Nephron progenitor cell (in vitro differentiated cells): ENCODE measurements around the gene GDF7.

Experiments used
- DNase-seq: peaks from one replicate; pipeline ENCODE4 v3.0.0; 2021
- H3K27ac Mint-ChIP-seq: 2 replicates; pipeline ENCODE4 v1.8.0; 2021; ENCODE audit warnings: mild to moderate bottlenecking, moderate library complexity, mixed read lengths
- H3K27me3 Mint-ChIP-seq: 2 replicates; pipeline ENCODE4 v1.8.0; 2021; ENCODE audit warnings: mild to moderate bottlenecking, low read depth, mixed read lengths; ENCODE audit not compliant: poor library complexity
- H3K36me3 Mint-ChIP-seq: 2 replicates; pipeline ENCODE4 v1.8.0; 2021; ENCODE audit warnings: low read depth, mixed read lengths
- H3K4me1 Mint-ChIP-seq: 2 replicates; pipeline ENCODE4 v1.8.0; 2021; ENCODE audit warnings: mixed read lengths
- H3K4me3 Mint-ChIP-seq: 2 replicates; pipeline ENCODE4 v1.8.0; 2021; ENCODE audit warnings: mild to moderate bottlenecking, moderate library complexity, mixed read lengths
- H3K9me3 Mint-ChIP-seq: 2 replicates; pipeline ENCODE4 v1.8.0; 2021; ENCODE audit warnings: mild to moderate bottlenecking, moderate library complexity, mixed read lengths
- TF ChIP-seq, protein P1 (sequence below): fragments of 200-600 bp; sonication (generic); IDR thresholded peaks from 2 replicates; pipeline ENCODE4 v1.5.0; 2021; ENCODE audit warnings: antibody characterized with exemption

The GDF7 gene

DNA sequence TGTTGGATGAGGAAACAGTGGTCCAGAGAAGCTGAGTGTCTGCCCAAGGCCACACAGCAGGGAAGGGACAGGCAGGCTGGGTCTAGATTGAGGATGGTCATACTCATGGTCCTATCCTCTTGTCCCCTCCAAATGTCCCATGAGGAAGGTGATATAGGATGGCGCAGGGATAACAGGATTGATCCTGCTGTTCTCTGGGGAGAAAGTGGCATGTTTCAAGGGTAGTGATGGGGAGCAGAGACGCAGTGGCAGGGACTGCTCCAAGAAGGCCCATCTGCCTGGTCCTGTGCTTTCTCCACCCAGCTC is 40.6 kb upstream of the GDF7 start:
- TF ChIP-seq, protein P1, sequence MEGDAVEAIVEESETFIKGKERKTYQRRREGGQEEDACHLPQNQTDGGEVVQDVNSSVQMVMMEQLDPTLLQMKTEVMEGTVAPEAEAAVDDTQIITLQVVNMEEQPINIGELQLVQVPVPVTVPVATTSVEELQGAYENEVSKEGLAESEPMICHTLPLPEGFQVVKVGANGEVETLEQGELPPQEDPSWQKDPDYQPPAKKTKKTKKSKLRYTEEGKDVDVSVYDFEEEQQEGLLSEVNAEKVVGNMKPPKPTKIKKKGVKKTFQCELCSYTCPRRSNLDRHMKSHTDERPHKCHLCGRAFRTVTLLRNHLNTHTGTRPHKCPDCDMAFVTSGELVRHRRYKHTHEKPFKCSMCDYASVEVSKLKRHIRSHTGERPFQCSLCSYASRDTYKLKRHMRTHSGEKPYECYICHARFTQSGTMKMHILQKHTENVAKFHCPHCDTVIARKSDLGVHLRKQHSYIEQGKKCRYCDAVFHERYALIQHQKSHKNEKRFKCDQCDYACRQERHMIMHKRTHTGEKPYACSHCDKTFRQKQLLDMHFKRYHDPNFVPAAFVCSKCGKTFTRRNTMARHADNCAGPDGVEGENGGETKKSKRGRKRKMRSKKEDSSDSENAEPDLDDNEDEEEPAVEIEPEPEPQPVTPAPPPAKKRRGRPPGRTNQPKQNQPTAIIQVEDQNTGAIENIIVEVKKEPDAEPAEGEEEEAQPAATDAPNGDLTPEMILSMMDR: no peak
- H3K27ac Mint-ChIP-seq: peak overlapping the region; percentile 51
- no peak for DNase-seq
- H3K36me3 Mint-ChIP-seq: no peaks in the 10 kb centered on the region
- H3K4me3 Mint-ChIP-seq: no peak overlapping the region
- peaks cover 63% of the 10 kb centered on the region for H3K4me1 Mint-ChIP-seq
- H3K9me3 Mint-ChIP-seq: no peaks in the 10 kb centered on the region
- no peaks in the 10 kb centered on the region for H3K27me3 Mint-ChIP-seq

DNA sequence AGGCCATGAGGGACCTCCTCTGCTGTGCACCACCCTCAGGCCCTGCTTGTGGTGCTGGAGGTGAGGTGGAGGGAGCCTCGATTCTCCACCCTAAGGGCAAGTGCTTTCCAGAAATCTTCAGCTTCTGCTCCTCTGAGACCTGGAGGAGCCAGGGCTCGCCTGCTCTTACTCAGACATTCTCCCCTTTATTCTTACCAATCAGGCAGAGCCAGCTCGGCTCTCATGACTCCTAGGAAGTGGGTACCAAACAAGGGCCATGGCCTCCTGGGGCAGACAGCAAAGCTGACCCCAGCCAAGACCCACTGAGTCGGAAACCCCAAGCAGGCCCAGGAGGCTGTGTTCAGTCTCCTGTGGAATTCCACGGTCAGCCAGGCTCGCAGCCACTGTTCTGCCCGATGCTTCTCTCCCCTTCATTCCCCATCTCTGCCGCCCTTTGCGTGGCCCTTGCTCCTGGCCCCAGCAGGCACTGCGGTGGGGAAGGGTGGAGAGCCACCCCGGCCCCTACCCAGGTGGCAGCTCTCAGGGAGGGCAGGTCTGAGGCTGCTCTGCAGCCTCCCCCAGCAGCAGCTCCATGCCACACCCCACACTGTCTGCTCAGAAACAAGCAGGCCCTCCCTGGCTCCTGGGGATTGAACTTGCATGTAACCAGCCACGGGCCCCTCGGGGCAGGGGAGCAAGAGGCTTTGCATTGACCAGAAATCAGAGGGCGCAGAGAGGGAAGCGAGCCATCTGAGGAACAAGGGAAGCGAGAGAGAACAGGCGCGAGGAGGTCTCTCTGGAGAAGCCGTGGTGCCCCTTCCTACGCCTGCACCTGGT is 40.0 kb upstream of the GDF7 start:
- Mint-ChIP-seq H3K4me3 (no peak overlapping the region), H3K27me3 (peaks cover 3% of the 10 kb centered on the region), H3K9me3 (no peaks in the 10 kb centered on the region), H3K27ac (peak overlapping the region; percentile 51), H3K36me3 (no peaks in the 10 kb centered on the region), H3K4me1 (peaks cover 68% of the 10 kb centered on the region)
- TF ChIP-seq, protein P1: no peak
- peak; percentile 45 for DNase-seq

DNA sequence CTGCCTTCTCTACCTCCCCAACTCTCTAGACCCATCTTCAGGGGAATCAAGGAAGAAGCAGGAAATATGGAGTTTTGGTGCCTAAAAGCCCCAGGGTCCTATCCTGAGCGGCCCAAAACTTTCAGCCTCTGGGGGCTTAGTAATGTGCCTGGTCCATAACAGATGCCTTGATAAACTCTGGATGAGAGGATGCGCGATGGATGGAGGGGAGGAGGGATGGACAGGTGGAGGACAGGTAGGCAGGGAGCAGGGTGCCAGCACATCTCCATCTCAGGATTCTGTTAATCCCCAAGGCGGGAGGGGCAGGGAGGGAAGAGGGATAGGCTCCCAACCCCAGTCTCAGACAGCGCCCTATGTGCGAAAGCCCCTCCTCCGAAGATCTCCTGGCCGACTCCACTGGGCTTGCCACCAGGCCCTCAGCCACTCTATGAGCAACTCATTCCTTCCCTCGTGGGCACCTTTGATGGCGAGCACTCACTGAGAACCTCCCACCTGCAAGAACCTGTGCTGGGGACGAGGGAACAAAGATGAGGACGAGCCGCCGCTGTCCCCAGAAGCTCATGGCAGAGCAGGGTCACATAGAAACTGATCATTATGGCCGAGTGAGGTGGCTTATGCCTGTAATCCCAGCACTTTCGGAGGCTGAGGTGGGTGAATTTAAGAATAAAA is 39.1 kb upstream of the GDF7 start:
- Mint-ChIP-seq H3K4me3 (no peak overlapping the region), H3K27ac (no peak overlapping the region), H3K36me3 (no peaks in the 10 kb centered on the region), H3K4me1 (peaks cover 65% of the 10 kb centered on the region), H3K9me3 (no peaks in the 10 kb centered on the region), H3K27me3 (peaks cover 3% of the 10 kb centered on the region)
- DNase-seq: no peak
- TF ChIP-seq, protein P1: no peak

DNA sequence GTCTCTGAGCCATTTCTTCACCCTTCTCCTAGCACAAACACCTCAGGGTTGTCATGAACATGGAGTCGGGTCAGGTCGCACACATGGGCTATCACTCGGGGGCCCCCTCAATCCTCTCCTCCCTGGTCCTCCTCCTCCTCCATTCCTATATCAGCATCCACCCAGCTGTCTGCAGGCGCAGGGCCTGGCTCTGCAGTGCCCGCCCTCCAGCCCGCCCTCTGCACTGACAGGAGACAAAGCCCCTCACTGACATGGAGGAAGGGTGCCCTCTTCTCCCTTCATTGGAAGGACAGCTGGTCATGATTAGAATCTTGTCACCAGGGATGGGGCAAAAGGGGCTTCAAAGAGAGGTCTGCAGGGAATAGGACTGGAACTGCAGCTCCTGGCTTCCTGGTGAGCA is 37.8 kb upstream of the GDF7 start:
- TF ChIP-seq, protein P1: no peak
- peaks cover 7% of the 10 kb centered on the region for H3K27me3 Mint-ChIP-seq
- no peak overlapping the region for H3K4me3 Mint-ChIP-seq
- peaks cover 59% of the 10 kb centered on the region for H3K4me1 Mint-ChIP-seq
- no peak overlapping the region for H3K27ac Mint-ChIP-seq
- no peaks in the 10 kb centered on the region for H3K36me3 Mint-ChIP-seq
- H3K9me3 Mint-ChIP-seq: no peaks in the 10 kb centered on the region
- DNase-seq: no peak

DNA sequence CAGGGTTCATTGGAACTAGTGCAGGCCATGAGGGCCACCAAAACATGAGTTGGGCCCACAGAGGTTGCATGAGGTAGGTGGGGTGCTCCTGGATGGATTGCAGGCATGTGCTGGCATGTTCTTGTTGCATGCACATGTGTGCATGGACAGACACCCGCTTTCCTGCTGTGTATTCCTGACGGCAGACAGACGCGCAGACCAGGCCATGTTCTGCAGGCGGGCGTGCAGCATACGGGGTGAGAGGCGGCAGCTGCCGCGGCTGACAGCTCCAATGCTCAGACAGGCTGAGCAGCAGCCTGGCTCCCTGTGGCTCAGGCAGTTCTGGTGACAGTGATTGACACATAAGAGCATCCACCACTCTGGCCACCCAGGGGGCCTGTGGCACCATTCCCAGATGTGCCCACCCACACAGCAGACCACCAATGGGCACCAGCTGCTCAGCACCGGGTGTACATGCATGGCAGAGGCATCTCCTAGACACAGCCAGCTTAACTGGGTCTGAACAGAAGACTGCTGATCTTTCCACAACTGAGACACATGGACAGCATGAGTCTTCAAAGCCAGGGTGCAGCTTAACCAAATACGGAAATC is 37.3 kb upstream of the GDF7 start:
- Mint-ChIP-seq H3K9me3 (no peaks in the 10 kb centered on the region), H3K4me1 (peaks cover 55% of the 10 kb centered on the region)
- no peak for DNase-seq

More for the DNA sequence above, 37.3 kb upstream of the GDF7 start:
- TF ChIP-seq, protein P1: no peak
- Mint-ChIP-seq H3K36me3 (no peaks in the 10 kb centered on the region), H3K27me3 (peaks cover 7% of the 10 kb centered on the region), H3K4me3 (no peak overlapping the region), H3K27ac (no peak overlapping the region)
